ENCODE results near the gene ROR2.

The ROR2 gene

GRCh38 chr9:91949392-91949945, 559 bp downstream of the ROR2 start:
- no peak for DNase-seq (ENCODE audit: insufficient read length, low spot score)

GRCh38 chr9:91948597-91949391, 1.2 kb downstream of the ROR2 start:
- FAIRE-seq (no peak), DNase-seq (ENCODE audit: insufficient read length, low spot score) (peak; percentile 22)

More at GRCh38 chr9:91949392-91949945, 559 bp downstream of the ROR2 start:
- no peak for FAIRE-seq

- FAIRE-seq: no peak
- no peak for DNase-seq (ENCODE audit: insufficient read length, low spot score)
These were observed 1.9 kb downstream of the ROR2 start for GRCh38 chr9:91948101-91948596.

GRCh38 chr9:91946653-91947488, 3.2 kb downstream of the ROR2 start:
- no peak for DNase-seq (ENCODE audit: insufficient read length, low spot score)
- no peak for FAIRE-seq

- DNase-seq (ENCODE audit: insufficient read length, low spot score) (no peak), FAIRE-seq (no peak)
These were observed 3.8 kb downstream of the ROR2 start for GRCh38 chr9:91946196-91946595.

- no peak for DNase-seq (ENCODE audit: insufficient read length, low spot score)
These were observed 4.5 kb downstream of the ROR2 start for GRCh38 chr9:91945277-91946085.

GRCh38 chr9:91944711-91945110, 5.3 kb downstream of the ROR2 start:
- FAIRE-seq (no peak), DNase-seq (ENCODE audit: insufficient read length, low spot score) (no peak)

More at GRCh38 chr9:91945277-91946085, 4.5 kb downstream of the ROR2 start:
- FAIRE-seq: no peak

- FAIRE-seq (no peak), DNase-seq (ENCODE audit: insufficient read length, low spot score) (no peak)
These were observed 6.3 kb downstream of the ROR2 start for GRCh38 chr9:91943478-91944470.

- DNase-seq (ENCODE audit: insufficient read length, low spot score): no peak
- FAIRE-seq: no peak
These were observed 7.8 kb downstream of the ROR2 start for GRCh38 chr9:91942201-91942600.

GRCh38 chr9:91939978-91940377, 10.1 kb downstream of the ROR2 start:
- FAIRE-seq (no peak), DNase-seq (ENCODE audit: insufficient read length, low spot score) (no peak)

GRCh38 chr9:91937727-91938126, 12.3 kb downstream of the ROR2 start:
- FAIRE-seq (no peak), DNase-seq (ENCODE audit: insufficient read length, low spot score) (no peak)

GRCh38 chr9:91937056-91937455, 13.0 kb downstream of the ROR2 start:
- no peak for FAIRE-seq
- no peak for DNase-seq (ENCODE audit: insufficient read length, low spot score)

- FAIRE-seq (no peak), DNase-seq (ENCODE audit: insufficient read length, low spot score) (no peak)
These were observed 14.1 kb downstream of the ROR2 start for GRCh38 chr9:91935805-91936514.

- no peak for DNase-seq (ENCODE audit: insufficient read length, low spot score)
These were observed 14.8 kb downstream of the ROR2 start for GRCh38 chr9:91935066-91935749.

GRCh38 chr9:91934654-91935053, 15.4 kb downstream of the ROR2 start:
- DNase-seq (ENCODE audit: insufficient read length, low spot score): no peak
- FAIRE-seq: no peak

More at GRCh38 chr9:91935066-91935749, 14.8 kb downstream of the ROR2 start:
- FAIRE-seq: no peak

GRCh38 chr9:91933556-91934352, 16.3 kb downstream of the ROR2 start:
- FAIRE-seq (no peak), DNase-seq (ENCODE audit: insufficient read length, low spot score) (no peak)

GRCh38 chr9:91930475-91930874, 19.6 kb downstream of the ROR2 start:
- FAIRE-seq: no peak
- DNase-seq (ENCODE audit: insufficient read length, low spot score): no peak

All from GM19239 (cell line).